ENCODE measurements around the gene CCDC154. TPM values are rescaled to one million over a fixed set of nuclear protein-coding genes. Genes with fewer than 3 reads are reported as not detected.
A peak's percentile ranks its signal among the peaks of the same experiment; 100 is the strongest.

Gene CCDC154
- total and polyA plus RNA-seq, 2 donors from 2014 or later, result 1.8 to 2.8 TPM

DNA sequence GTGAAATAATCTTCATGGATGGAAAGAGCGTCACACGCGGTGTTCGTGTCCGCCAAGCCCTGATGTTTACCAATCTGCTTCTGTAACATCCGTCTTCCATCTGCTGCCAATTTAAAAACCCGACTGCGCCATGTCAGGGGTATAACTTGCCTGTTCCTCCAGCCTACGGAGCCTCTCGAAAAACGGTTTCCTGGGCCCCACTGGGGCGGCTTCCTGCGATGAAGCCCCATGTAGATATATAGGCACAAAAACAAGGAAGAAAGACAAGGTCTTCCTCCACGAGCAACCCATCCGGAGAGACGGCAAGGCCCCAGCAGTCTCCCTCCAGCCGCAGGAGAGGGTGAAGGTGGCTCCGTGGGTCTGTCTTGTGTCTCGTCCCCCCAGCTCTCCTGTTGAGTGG lies 44.3 kb upstream of the CCDC154 start, which contains the start of gene PTX4:
Gene PTX4 (minus strand): TSS at position 326 of the 400 bp plus-strand sequence. CDS start 35 bp downstream, at position 291.
- Histone ChIP-seq H3K36me3 (ENCODE audit: control insufficient read depth in 2 of 3, insufficient read depth in 3 of 3, low read length in 3 of 3) (no peaks in the 10 kb centered on the region), H3K9ac (ENCODE audit: low read length in 3 of 3) (no peak within 1 kb of the TSS), H3K27ac (ENCODE audit: low read depth in 2 of 2, low read length in 2 of 2) (no peak within 1 kb of the TSS), H3K4me1 (ENCODE audit: control insufficient read depth in 2 of 3, insufficient read depth in 2 of 3, low read depth in 1 of 3, low read length in 3 of 3) (peaks cover 0 to 7% (median 3%) of the 10 kb centered on the region in 3 donors), H3K27me3 (ENCODE audit: control insufficient read depth, insufficient read depth, low read length) (no peaks in the 10 kb centered on the region), H3K9me3 (ENCODE audit: control insufficient read depth in 2 of 3, insufficient read depth in 1 of 3, low read length in 3 of 3) (no peaks in the 10 kb centered on the region), H3K4me3 (ENCODE audit: low read length in 3 of 3) (no peak within 1 kb of the TSS)
- FAIRE-seq (no peak), DNase-seq (no peak)
- TF ChIP-seq, protein P1, sequence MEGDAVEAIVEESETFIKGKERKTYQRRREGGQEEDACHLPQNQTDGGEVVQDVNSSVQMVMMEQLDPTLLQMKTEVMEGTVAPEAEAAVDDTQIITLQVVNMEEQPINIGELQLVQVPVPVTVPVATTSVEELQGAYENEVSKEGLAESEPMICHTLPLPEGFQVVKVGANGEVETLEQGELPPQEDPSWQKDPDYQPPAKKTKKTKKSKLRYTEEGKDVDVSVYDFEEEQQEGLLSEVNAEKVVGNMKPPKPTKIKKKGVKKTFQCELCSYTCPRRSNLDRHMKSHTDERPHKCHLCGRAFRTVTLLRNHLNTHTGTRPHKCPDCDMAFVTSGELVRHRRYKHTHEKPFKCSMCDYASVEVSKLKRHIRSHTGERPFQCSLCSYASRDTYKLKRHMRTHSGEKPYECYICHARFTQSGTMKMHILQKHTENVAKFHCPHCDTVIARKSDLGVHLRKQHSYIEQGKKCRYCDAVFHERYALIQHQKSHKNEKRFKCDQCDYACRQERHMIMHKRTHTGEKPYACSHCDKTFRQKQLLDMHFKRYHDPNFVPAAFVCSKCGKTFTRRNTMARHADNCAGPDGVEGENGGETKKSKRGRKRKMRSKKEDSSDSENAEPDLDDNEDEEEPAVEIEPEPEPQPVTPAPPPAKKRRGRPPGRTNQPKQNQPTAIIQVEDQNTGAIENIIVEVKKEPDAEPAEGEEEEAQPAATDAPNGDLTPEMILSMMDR (IDR thresholded peaks at IDR 0.05; ENCODE audit: borderline replicate concordance, extremely low read depth, insufficient read depth), result no peak
- intact Hi-C loops (cut with DNase I), result no loop called here

DNA sequence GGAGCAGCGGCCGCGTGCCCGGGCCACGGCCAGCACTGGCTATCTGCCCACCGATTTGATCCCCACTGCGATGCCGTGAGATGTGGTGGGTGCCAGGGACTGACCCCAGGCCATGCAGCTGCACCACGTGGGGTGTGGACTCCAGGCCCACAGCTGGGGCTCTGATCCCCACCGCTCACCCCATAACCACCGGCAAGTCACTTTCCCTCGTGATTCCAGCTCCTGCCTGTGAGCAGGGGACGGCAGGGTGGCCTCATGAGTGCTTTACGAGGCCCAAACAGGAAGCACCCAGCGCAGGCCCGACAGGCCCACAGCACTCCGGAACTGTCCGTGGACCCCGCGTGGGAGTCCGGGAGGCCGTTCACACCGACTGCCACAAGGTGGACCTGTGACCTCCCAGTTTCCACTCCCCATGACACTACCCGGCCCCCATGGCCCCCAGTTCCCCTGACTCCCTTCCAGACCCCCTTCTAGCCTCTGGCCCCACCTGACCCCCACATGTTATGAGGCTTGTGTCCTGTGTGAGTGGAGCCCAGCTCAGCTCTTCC lies 43.8 kb upstream of the CCDC154 start:
- Histone ChIP-seq H3K36me3 (ENCODE audit: control insufficient read depth in 2 of 3, insufficient read depth in 3 of 3, low read length in 3 of 3) (no peaks in the 10 kb centered on the region), H3K9me3 (ENCODE audit: control insufficient read depth in 2 of 3, insufficient read depth in 1 of 3, low read length in 3 of 3) (no peaks in the 10 kb centered on the region), H3K4me1 (ENCODE audit: control insufficient read depth in 2 of 3, insufficient read depth in 2 of 3, low read depth in 1 of 3, low read length in 3 of 3) (peaks cover 0 to 7% (median 3%) of the 10 kb centered on the region in 3 donors), H3K27ac (ENCODE audit: low read depth in 2 of 2, low read length in 2 of 2) (no peak overlapping the region), H3K27me3 (ENCODE audit: control insufficient read depth, insufficient read depth, low read length) (no peaks in the 10 kb centered on the region), H3K9ac (ENCODE audit: low read length in 3 of 3) (no peak overlapping the region), H3K4me3 (ENCODE audit: low read length in 3 of 3) (no peak overlapping the region)
- DNase-seq (peak in 1 of 5 donors; percentile 59), FAIRE-seq (no peak)
- TF ChIP-seq, protein P1 (IDR thresholded peaks at IDR 0.05; ENCODE audit: borderline replicate concordance, extremely low read depth, insufficient read depth), result no peak
- intact Hi-C loops (cut with DNase I), result no loop called here

DNA sequence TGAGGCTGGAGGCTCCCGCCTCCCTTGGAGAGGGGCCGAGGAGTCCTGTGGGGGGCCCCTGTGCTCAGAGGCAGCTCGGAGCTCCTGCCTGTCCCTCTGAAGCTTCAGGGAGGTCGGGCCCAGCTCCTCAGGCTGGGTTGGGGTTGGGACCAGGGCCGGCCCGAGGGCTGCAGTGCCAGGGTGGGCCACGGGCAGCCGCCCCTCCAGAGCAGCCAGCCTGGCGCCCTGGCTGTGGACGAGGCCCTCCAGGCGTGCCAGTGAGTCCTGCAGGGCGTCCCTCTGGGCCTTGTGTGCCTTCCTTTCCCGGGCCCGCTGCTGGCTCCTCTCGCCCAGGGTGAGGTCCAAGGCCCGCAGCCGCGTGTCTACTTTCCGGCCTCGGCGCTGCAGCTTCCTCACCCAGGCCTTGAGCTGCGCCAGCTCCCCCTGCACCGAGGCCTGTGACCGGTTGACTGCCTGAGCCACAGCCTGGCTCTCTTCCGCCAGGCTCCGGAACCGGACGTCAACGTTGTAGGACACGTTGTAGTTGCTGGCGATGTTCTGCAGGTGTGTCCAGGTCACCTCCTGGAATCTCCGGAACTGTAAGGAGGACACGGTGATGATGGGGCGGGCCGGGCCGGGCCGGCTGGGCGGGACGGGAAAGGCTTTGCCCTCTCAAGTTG lies 43.2 kb upstream of the CCDC154 start:
- intact Hi-C loops (cut with DNase I), result no loop called here
- Histone ChIP-seq H3K36me3 (ENCODE audit: control insufficient read depth in 2 of 3, insufficient read depth in 3 of 3, low read length in 3 of 3) (no peaks in the 10 kb centered on the region), H3K27me3 (ENCODE audit: control insufficient read depth, insufficient read depth, low read length) (no peaks in the 10 kb centered on the region), H3K27ac (ENCODE audit: low read depth in 2 of 2, low read length in 2 of 2) (no peak overlapping the region), H3K9me3 (ENCODE audit: control insufficient read depth in 2 of 3, insufficient read depth in 1 of 3, low read length in 3 of 3) (no peaks in the 10 kb centered on the region), H3K4me3 (ENCODE audit: low read length in 3 of 3) (no peak overlapping the region), H3K4me1 (ENCODE audit: control insufficient read depth in 2 of 3, insufficient read depth in 2 of 3, low read depth in 1 of 3, low read length in 3 of 3) (peaks cover 0 to 3% (median 0%) of the 10 kb centered on the region in 3 donors), H3K9ac (ENCODE audit: low read length in 3 of 3) (no peak overlapping the region)
- peak in 1 of 5 donors; percentile 71 for DNase-seq
- no peak for FAIRE-seq
- TF ChIP-seq, protein P1 (IDR thresholded peaks at IDR 0.05; ENCODE audit: borderline replicate concordance, extremely low read depth, insufficient read depth), result no peak

All from kidney (tissue), 14 donors.